GM12891 (cell line): ENCODE data around the gene GNAO1.

Source experiments
- PAX5 ChIP-seq: IDR thresholded peaks from 2 replicates; pipeline ENCODE4 v1.6.1; 2011; ENCODE audit warnings: low read length, moderate library complexity, mild to moderate bottlenecking; ENCODE audit not compliant: insufficient read depth, severe bottlenecking
- POLR2A ChIP-seq: IDR thresholded peaks from 2 replicates; pipeline ENCODE4 v1.6.1; 2011; ENCODE audit warnings: low read depth, low read length, control low read depth
- POLR2AphosphoS5 ChIP-seq: IDR thresholded peaks from 2 replicates; pipeline ENCODE4 v1.6.1; 2011; ENCODE audit warnings: low read depth, low read length, control low read depth
- POU2F2 ChIP-seq: IDR thresholded peaks from 2 replicates; pipeline ENCODE4 v1.6.1; 2011; ENCODE audit warnings: low read depth, mild to moderate bottlenecking, control low read depth, low read length, moderate library complexity
- SPI1 ChIP-seq: IDR thresholded peaks from 2 replicates; pipeline ENCODE4 v1.6.1; 2011; ENCODE audit warnings: low read depth, low read length, control low read depth
- TAF1 ChIP-seq: IDR thresholded peaks from 2 replicates; pipeline ENCODE4 v1.6.1; 2011; ENCODE audit warnings: low read depth, low read length, control low read depth

DNA sequence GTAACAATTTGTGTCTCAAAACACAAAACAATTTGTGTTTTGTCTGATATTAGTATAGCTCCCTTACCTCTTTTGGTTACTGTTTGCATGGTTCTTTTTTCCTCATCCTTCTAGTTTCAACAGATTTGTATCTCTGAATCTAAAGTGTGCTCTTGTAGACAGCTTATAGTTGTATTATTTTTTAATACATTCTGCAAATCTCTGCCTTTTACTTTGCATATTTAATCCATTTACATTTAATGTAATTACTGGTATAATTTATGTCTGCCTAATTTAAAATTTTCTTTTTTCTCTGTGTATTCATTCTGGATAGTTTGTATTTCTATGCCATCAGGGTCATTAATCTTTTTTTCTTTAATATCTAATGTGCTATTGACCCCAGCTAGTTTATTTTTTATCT lies 9.9 kb upstream of the GNAO1 start:
- TF ChIP-seq TAF1 (no peak), POLR2AphosphoS5 (no peak), POLR2A (no peak), SPI1 (no peak), PAX5 (no peak), POU2F2 (no peak)
